GM18519 (cell line): Measurements from ENCODE around the gene TRMT11.
"Not testable (repeated sequence)": the region's sequence is repeated elsewhere in the genome, so short reads cannot be mapped to it uniquely, and the experiment has no call there.

ENCODE experiments used
- ATAC-seq: cut with Tn5 transposase; IDR thresholded peaks from one replicate; pipeline ENCODE4 v1.9.1; 2021; ENCODE audit warnings: mild to moderate bottlenecking, moderate library complexity; ENCODE audit not compliant: unreplicated experiment, low FRiP score

Gene TRMT11

GRCh38 chr6:125988280-125988679 is 1.9 kb downstream of the TRMT11 start:
- no peak for ATAC-seq

GRCh38 chr6:125989631-125990030 is 3.3 kb downstream of the TRMT11 start:
- no peak for ATAC-seq

GRCh38 chr6:125991653-125992052 is 5.3 kb downstream of the TRMT11 start:
- no peak for ATAC-seq

GRCh38 chr6:125994670-125995488 is 8.5 kb downstream of the TRMT11 start:
- ATAC-seq: no peak

- ATAC-seq: peak; percentile 91
Observed at GRCh38 chr6:125995972-125996580, 9.7 kb downstream of the TRMT11 start.

GRCh38 chr6:126002755-126003679 is 16.7 kb downstream of the TRMT11 start:
- ATAC-seq: no peak

- ATAC-seq: no peak
Observed at GRCh38 chr6:126007800-126008199, 21.5 kb downstream of the TRMT11 start.

GRCh38 chr6:126010040-126010439 is 23.7 kb downstream of the TRMT11 start:
- ATAC-seq: no peak

- ATAC-seq: no peak
Observed at GRCh38 chr6:126015863-126016262, 29.5 kb downstream of the TRMT11 start.

- ATAC-seq: no peak
Observed at GRCh38 chr6:126016591-126016990, 30.3 kb downstream of the TRMT11 start.

- ATAC-seq: no peak
Observed at GRCh38 chr6:126017668-126018067, 31.3 kb downstream of the TRMT11 start.

GRCh38 chr6:126020305-126021050 is 34.1 kb downstream of the TRMT11 start:
- ATAC-seq: no peak

- not testable (repeated sequence) for ATAC-seq
Observed at GRCh38 chr6:126023474-126023873, 37.1 kb downstream of the TRMT11 start.

- no peak for ATAC-seq
Observed at GRCh38 chr6:126026001-126026400, 39.7 kb downstream of the TRMT11 start.

GRCh38 chr6:126027601-126028000 is 41.3 kb downstream of the TRMT11 start:
- ATAC-seq: no peak

- no peak for ATAC-seq
Observed at GRCh38 chr6:126030045-126030444, 43.7 kb downstream of the TRMT11 start.

- ATAC-seq: peak; percentile 84
Observed at GRCh38 chr6:126033696-126034095, 47.4 kb downstream of the TRMT11 start.

- ATAC-seq: no peak
Observed at GRCh38 chr6:126034656-126035055, 48.3 kb downstream of the TRMT11 start.

- no peak for ATAC-seq
Observed at GRCh38 chr6:126035764-126036163, 49.4 kb downstream of the TRMT11 start.

- ATAC-seq: no peak
Observed at GRCh38 chr6:126038234-126038633, 51.9 kb downstream of the TRMT11 start.
